ENCODE data around the gene HLX.

The HLX gene

GRCh38 chr1:220908757-220909156 lies 29.5 kb downstream of the HLX start:
- no peak overlapping the region for H3K4me3 ChIP-seq (ENCODE audit: low read depth, low read length)
- TF ChIP-seq CTCF (IDR thresholded peaks at IDR 0.05; ENCODE audit: borderline replicate concordance, insufficient read depth, low read depth, low read length): peak; percentile 39; the same call in 1 of the 2 replicates

GRCh38 chr1:220910021-220910420 lies 30.8 kb downstream of the HLX start:
- TF ChIP-seq CTCF (IDR thresholded peaks at IDR 0.05; ENCODE audit: borderline replicate concordance, insufficient read depth, low read depth, low read length): no peak
- no peak overlapping the region for H3K4me3 ChIP-seq (ENCODE audit: low read depth, low read length)

DNA sequence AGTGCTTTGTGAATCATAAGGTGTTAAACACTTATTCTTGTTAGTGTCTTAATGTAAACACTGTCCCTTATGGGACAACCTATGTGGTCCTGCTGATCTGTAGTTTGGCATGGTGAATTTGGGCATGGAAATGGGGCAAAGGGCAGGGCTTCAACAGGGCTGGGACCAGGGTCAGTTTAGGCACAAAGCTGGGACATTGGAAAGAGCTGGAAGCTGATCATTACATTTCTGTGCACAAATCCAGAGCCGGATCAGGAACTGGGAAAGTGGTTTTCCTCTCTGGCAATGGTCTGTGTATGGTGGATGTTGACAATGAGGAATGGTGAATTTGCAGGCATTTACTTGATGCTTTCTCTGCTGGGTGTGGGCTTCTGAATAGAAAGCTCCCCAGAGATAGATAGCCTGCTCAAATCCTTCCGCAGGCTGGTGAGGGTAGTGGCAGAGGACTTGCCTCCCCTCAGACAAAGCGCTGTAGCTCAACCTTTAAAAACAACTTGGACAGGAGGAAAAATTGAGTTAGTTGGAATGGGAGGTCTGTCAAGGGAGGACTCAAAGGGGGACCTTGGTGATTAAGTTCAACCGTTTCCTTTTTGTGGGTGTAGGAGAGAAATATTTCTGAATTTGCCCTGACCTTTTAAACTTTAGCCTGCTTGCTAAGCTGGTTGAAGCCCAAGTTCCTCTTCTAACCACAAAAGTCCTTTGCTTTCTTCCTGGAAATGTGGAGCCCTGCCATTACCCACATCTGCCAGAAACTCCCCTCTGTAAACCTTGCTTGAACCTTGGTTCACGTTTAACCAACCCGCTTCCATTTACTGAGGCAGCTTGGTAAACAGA lies 35.3 kb downstream of the HLX start:
- no peak overlapping the region for H3K4me3 ChIP-seq (ENCODE audit: low read depth, low read length)
- no peak for TF ChIP-seq CTCF (IDR thresholded peaks at IDR 0.05; ENCODE audit: borderline replicate concordance, insufficient read depth, low read depth, low read length)

DNA sequence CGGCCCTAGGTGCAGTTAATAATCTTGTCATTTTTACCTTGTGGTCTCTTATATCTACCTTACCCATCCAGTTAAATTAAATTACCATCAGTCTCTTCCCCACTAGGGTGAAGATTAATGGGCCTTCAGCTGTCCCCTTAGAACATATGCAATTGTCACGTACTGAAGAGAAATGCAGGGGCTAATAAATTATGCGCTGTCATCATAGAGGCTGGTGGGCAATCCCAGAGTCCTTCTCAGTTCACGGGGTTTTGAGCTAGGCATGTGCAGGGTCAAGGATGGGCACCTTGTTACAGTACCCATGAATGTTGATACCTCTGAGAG lies 35.8 kb downstream of the HLX start:
- TF ChIP-seq CTCF (IDR thresholded peaks at IDR 0.05; ENCODE audit: borderline replicate concordance, insufficient read depth, low read depth, low read length): no peak
- no peak overlapping the region for H3K4me3 ChIP-seq (ENCODE audit: low read depth, low read length)

GRCh38 chr1:220915954-220916353 lies 36.7 kb downstream of the HLX start:
- no peak overlapping the region for H3K4me3 ChIP-seq (ENCODE audit: low read depth, low read length)
- TF ChIP-seq CTCF (IDR thresholded peaks at IDR 0.05; ENCODE audit: borderline replicate concordance, insufficient read depth, low read depth, low read length): no peak

DNA sequence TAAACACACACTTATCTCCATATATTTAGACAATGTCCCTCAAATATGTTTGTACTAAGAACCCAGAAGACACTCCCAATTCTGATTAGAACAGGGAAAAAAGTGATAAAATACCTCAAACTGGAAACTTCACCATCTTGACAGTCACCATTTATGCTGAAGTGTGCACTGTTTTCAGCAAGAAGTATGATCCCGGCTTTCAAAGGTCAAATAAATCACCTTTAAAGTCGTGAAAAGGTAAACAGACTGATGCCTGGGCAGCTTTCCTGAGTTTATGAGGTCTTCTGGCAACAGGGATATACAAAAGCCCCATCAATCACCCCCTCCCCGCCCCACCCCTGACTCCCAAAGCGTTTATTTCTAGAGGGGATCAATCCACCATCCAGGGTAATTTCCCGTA lies 37.9 kb downstream of the HLX start:
- H3K4me3 ChIP-seq (ENCODE audit: low read depth, low read length): no peak overlapping the region
- no peak for TF ChIP-seq CTCF (IDR thresholded peaks at IDR 0.05; ENCODE audit: borderline replicate concordance, insufficient read depth, low read depth, low read length)

- no peak for TF ChIP-seq CTCF (IDR thresholded peaks at IDR 0.05; ENCODE audit: borderline replicate concordance, insufficient read depth, low read depth, low read length)
These were observed 38.4 kb downstream of the HLX start for GRCh38 chr1:220917535-220918209.

More at GRCh38 chr1:220917535-220918209, 38.4 kb downstream of the HLX start:
- no peak overlapping the region for H3K4me3 ChIP-seq (ENCODE audit: low read depth, low read length)
